ENCODE results near the gene SNX11. TPM values are rescaled to one million over a fixed set of nuclear protein-coding genes. Genes with fewer than 3 reads are reported as not detected.

Gene SNX11, protein sequence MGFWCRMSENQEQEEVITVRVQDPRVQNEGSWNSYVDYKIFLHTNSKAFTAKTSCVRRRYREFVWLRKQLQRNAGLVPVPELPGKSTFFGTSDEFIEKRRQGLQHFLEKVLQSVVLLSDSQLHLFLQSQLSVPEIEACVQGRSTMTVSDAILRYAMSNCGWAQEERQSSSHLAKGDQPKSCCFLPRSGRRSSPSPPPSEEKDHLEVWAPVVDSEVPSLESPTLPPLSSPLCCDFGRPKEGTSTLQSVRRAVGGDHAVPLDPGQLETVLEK
- 23.4 and 26.4 TPM in 2 replicates for total RNA-seq
- polyA plus RNA-seq: 22.0 and 26.2 TPM in 2 replicates
- polyA plus RNA-seq (2011; cell fraction: cytosol; rRNA removed): 19.9 and 20.1 TPM in 2 replicates
- polyA plus RNA-seq (2011; cell fraction: nucleus; rRNA removed): 18.2 and 21.7 TPM in 2 replicates
- polyA plus RNA-seq (2012): 22.9 and 26.2 TPM in 2 replicates
- 27.7 and 28.1 TPM in 2 replicates for polyA minus RNA-seq
- 10.7 TPM for polyA minus RNA-seq (2011; cell fraction: cytosol; rRNA and poly(A)+ RNA removed)
- polyA minus RNA-seq (2011; cell fraction: nucleus; rRNA and poly(A)+ RNA removed): 6.3 and 11.2 TPM in 2 replicates
- Bru-seq, nascent RNA: percentile 70 among the genes with signal in this experiment
- percentile 82 among the genes with signal in this experiment for BruChase-seq, experiment 1, labeled RNA remaining after a 6-hour chase
- BruChase-seq, experiment 2, labeled RNA remaining after a 2-hour chase: percentile 85 among the genes with signal in this experiment
- long read RNA-seq, transcript SNX11-201 (7 exons, 2,315 nt): major isoform, 42 of 66 reads
- long read RNA-seq, transcript SNX11-210 (7 exons, 1,282 nt): minor isoform, 5 of 66 reads
- long read RNA-seq, partial matches to known transcripts: 1 of 66 reads
- long read RNA-seq, other reads (novel, unspliced or antisense): 16 of 66 reads

GRCh38 chr17:48107137-48108055, at the start of gene SNX11:
Gene SNX11, plus strand, starts transcription at chr17:48107766. Its CDS starts 4,278 bp downstream, at chr17:48112044.
- DNase-seq (ENCODE audit: low read depth, low spot score) (peak; percentile 89), FAIRE-seq (peak; percentile 95)
- dilution Hi-C loops (cut with MboI; ENCODE audit: extremely low pct_ligation_motif_present, low sequenced_read_pairs): no loop called here
- CTCF ChIA-PET: interaction anchor here (0.8 to 2.6 kb wide), 12 partner anchors 10 to 571 kb away, joined by 3 to 14 read pairs (median 4); no protein-coding TSS in a partner anchor
- peak within 1 kb of the TSS; percentile 97 for H3K4me2 ChIP-seq (ENCODE audit: insufficient read depth, low read length)
- peaks cover 10% of the 10 kb centered on the region for H3K4me1 ChIP-seq (ENCODE audit: control insufficient read depth, extremely low read depth, insufficient read depth, low read length)
- peak within 1 kb of the TSS; percentile 56 to 99 (median 92) for H3K4me3 ChIP-seq (replicated peaks in 1 of 3; ENCODE audit: insufficient read depth in 1 of 3, low read depth in 1 of 3, low read length in 3 of 3)
- H3K36me3 ChIP-seq (ENCODE audit: control insufficient read depth in 2 of 2, extremely low read depth in 1 of 2, insufficient read depth in 2 of 2, low read length in 2 of 2): peaks cover 0 to 2% of the 10 kb centered on the region in 2 experiments
- H3K9me1 ChIP-seq (replicated peaks; ENCODE audit: control insufficient read depth, extremely low read depth, insufficient read depth, low read length): no peaks in the 10 kb centered on the region
- peak within 1 kb of the TSS; percentile 99 for H2AFZ ChIP-seq (ENCODE audit: low read depth, low read length)
- H3K27ac ChIP-seq (ENCODE audit: insufficient read depth, low read depth, low read length): peak within 1 kb of the TSS; percentile 68
- no peaks in the 10 kb centered on the region for H3K27me3 ChIP-seq (ENCODE audit: control insufficient read depth in 2 of 2, insufficient read depth in 2 of 2, low read length in 2 of 2)
- BruUV-seq (replicated peaks): TSS peak; percentile 40
- POLR2A ChIA-PET: no interaction called here
- H3K9me3 ChIP-seq (replicated peaks; ENCODE audit: control insufficient read depth, insufficient read depth, low read length): no peaks in the 10 kb centered on the region
- peak within 1 kb of the TSS; percentile 88 for H3K9ac ChIP-seq (replicated peaks; ENCODE audit: extremely low read depth, insufficient read depth, low read length)
- H3K79me2 ChIP-seq (ENCODE audit: control insufficient read depth, insufficient read depth, low read length): peaks cover 37% of the 10 kb centered on the region
- intact Hi-C loops (cut with micrococcal nuclease): loop anchor here (1.0 kb wide), 2 partner anchors 20 to 211 kb away; partner anchors contain the start of gene SP2
- no peaks in the 10 kb centered on the region for H4K20me1 ChIP-seq (replicated peaks; ENCODE audit: control insufficient read depth, extremely low read depth, insufficient read depth, low read length)
- TF ChIP-seq JUN (IDR thresholded peaks at IDR 0.05; ENCODE audit: borderline replicate concordance, insufficient read depth, insufficient read length, low read depth) (no peak), MYC (IDR thresholded peaks at IDR 0.05; ENCODE audit: low read depth, low read length) (no peak), POLR2AphosphoS5 (IDR thresholded peaks at IDR 0.05; ENCODE audit: insufficient read depth, low read depth, low read length) (peak; percentile 20), POLR2A (IDR thresholded peaks at IDR 0.05; ENCODE audit: low read depth, low read length) (peak; percentile 82)

Measured in endothelial cell of umbilical vein (primary cell).